Ectodermal cell (in vitro differentiated cells): ENCODE data around the gene DOK3.

Source experiments
- H3K27ac ChIP-seq: 2 replicates; pipeline ENCODE4 v1.7.0; 2013; ENCODE audit warnings: mild to moderate bottlenecking, low read depth, low read length; ENCODE audit not compliant: insufficient read depth, poor library complexity, severe bottlenecking
- H3K27me3 ChIP-seq: 2 replicates; pipeline ENCODE4 v1.7.0; 2013; ENCODE audit warnings: mild to moderate bottlenecking, low read length; ENCODE audit not compliant: insufficient read depth, control insufficient read depth, poor library complexity, severe bottlenecking
- H3K36me3 ChIP-seq: one replicate; pipeline ENCODE4 v1.7.0; 2013; ENCODE audit warnings: low read length; ENCODE audit not compliant: control insufficient read depth, insufficient read depth
- H3K4me1 ChIP-seq: one replicate; pipeline ENCODE4 v1.7.0; 2013; ENCODE audit warnings: low read length; ENCODE audit not compliant: control insufficient read depth, insufficient read depth
- H3K4me3 ChIP-seq: 2 replicates; pipeline ENCODE4 v1.7.0; 2013; ENCODE audit warnings: low read depth, low read length, control low read depth; ENCODE audit not compliant: insufficient read depth
- H3K9me3 ChIP-seq: 2 replicates; pipeline ENCODE4 v1.7.0; 2013; ENCODE audit warnings: mild to moderate bottlenecking, low read length, moderate library complexity; ENCODE audit not compliant: control insufficient read depth
- WGBS, 2 experiments: methylation state at CpG; one replicate each; pipeline ENCODE4 v1.1.7; 2013; ENCODE audit warnings: missing lambda C conversion rate in 2 of 2; 5-methylcytosine and 5-hydroxymethylcytosine counted together

Gene DOK3

GRCh38 chr5:177474846-177475562, 34.6 kb downstream of the DOK3 start:
- Histone ChIP-seq H3K27ac (no peak overlapping the region), H3K36me3 (no peaks in the 10 kb centered on the region), H3K27me3 (no peaks in the 10 kb centered on the region), H3K9me3 (no peaks in the 10 kb centered on the region), H3K4me1 (peaks cover 33% of the 10 kb centered on the region), H3K4me3 (no peak overlapping the region)
- 57 to 66% methylated on average over 4 of the region's 4 CpGs for WGBS, 2 experiments

GRCh38 chr5:177474002-177474476, 35.6 kb downstream of the DOK3 start:
- Histone ChIP-seq H3K9me3 (no peaks in the 10 kb centered on the region), H3K27ac (no peak overlapping the region), H3K4me1 (peaks cover 41% of the 10 kb centered on the region), H3K4me3 (no peak overlapping the region), H3K36me3 (no peaks in the 10 kb centered on the region), H3K27me3 (no peaks in the 10 kb centered on the region)
- 51 to 54% methylated on average over 7 of the region's 7 CpGs for WGBS, 2 experiments

- 0% methylated on average over 59 to 67 of the region's 69 CpGs for WGBS, 2 experiments
- H3K27ac ChIP-seq: peak within 1 kb of the TSS; percentile 95
- H3K27me3 ChIP-seq: no peaks in the 10 kb centered on the region
- H3K4me3 ChIP-seq: peak within 1 kb of the TSS; percentile 95
- no peaks in the 10 kb centered on the region for H3K9me3 ChIP-seq
- H3K36me3 ChIP-seq: no peaks in the 10 kb centered on the region
- peaks cover 41% of the 10 kb centered on the region for H3K4me1 ChIP-seq
Measured at GRCh38 chr5:177473443-177474001, 36.1 kb downstream of the DOK3 start, which contains the start of gene DBN1. TSS of gene DBN1 (minus strand) at chr5:177473634. CDS start at chr5:177473521, 113 bp downstream.

- Histone ChIP-seq H3K36me3 (peaks cover 6% of the 10 kb centered on the region), H3K27me3 (no peaks in the 10 kb centered on the region), H3K4me3 (peak overlapping the region; percentile 95), H3K4me1 (peaks cover 41% of the 10 kb centered on the region), H3K9me3 (no peaks in the 10 kb centered on the region), H3K27ac (peak overlapping the region; percentile 95)
- WGBS, 2 experiments: 0% methylated on average over 93 of the region's 93 CpGs
Measured at GRCh38 chr5:177472460-177473442, 36.9 kb downstream of the DOK3 start.

GRCh38 chr5:177471610-177472356, 37.8 kb downstream of the DOK3 start:
- no peaks in the 10 kb centered on the region for H3K27me3 ChIP-seq
- H3K36me3 ChIP-seq: peaks cover 15% of the 10 kb centered on the region
- H3K9me3 ChIP-seq: no peaks in the 10 kb centered on the region
- H3K4me1 ChIP-seq: peaks cover 41% of the 10 kb centered on the region
- peak overlapping the region; percentile 95 for H3K27ac ChIP-seq
- H3K4me3 ChIP-seq: peak overlapping the region; percentile 95
- WGBS, 2 experiments: 51 to 53% methylated on average over 14 of the region's 14 CpGs

GRCh38 chr5:177470759-177471536, 38.7 kb downstream of the DOK3 start:
- H3K4me1 ChIP-seq: peaks cover 41% of the 10 kb centered on the region
- H3K27me3 ChIP-seq: no peaks in the 10 kb centered on the region
- H3K27ac ChIP-seq: peak overlapping the region; percentile 89
- no peaks in the 10 kb centered on the region for H3K9me3 ChIP-seq
- 91 to 94% methylated on average over 10 of the region's 10 CpGs for WGBS, 2 experiments
- peak overlapping the region; percentile 95 for H3K4me3 ChIP-seq
- peaks cover 24% of the 10 kb centered on the region for H3K36me3 ChIP-seq

GRCh38 chr5:177469750-177470525, 39.7 kb downstream of the DOK3 start:
- H3K27me3 ChIP-seq: no peaks in the 10 kb centered on the region
- H3K36me3 ChIP-seq: peaks cover 34% of the 10 kb centered on the region
- H3K27ac ChIP-seq: peak overlapping the region; percentile 89
- H3K4me1 ChIP-seq: peaks cover 39% of the 10 kb centered on the region
- WGBS, 2 experiments: 71 to 77% methylated on average over 7 to 8 of the region's 8 CpGs
- H3K9me3 ChIP-seq: no peaks in the 10 kb centered on the region
- peak overlapping the region; percentile 11 for H3K4me3 ChIP-seq

GRCh38 chr5:177468685-177469628, 40.7 kb downstream of the DOK3 start:
- Histone ChIP-seq H3K36me3 (peaks cover 34% of the 10 kb centered on the region), H3K27me3 (no peaks in the 10 kb centered on the region), H3K9me3 (no peaks in the 10 kb centered on the region), H3K4me3 (peak overlapping the region; percentile 11), H3K27ac (peak overlapping the region; percentile 89), H3K4me1 (peaks cover 32% of the 10 kb centered on the region)
- 52 to 60% methylated on average over 24 of the region's 25 CpGs for WGBS, 2 experiments
